Tibial nerve (tissue), 4 donors: ENCODE data around the gene TRPT1. TPM values are rescaled to one million over a fixed set of nuclear protein-coding genes. Genes with fewer than 3 reads are reported as not detected.

Experiments
- DNase-seq, 2 donors: peaks; one replicate each; pipeline ENCODE4 v3.0.0-alpha.2; 2019; ENCODE audit warnings: low spot score in 2 of 2
- H3K27ac ChIP-seq, 4 donors: fragments of 200-600 bp; sonication (generic) in 3 of 4; one replicate each; pipeline ENCODE4 v1.5.1; 2017 to 2019; ENCODE audit warnings: mild to moderate bottlenecking in 1 of 4
- H3K27me3 ChIP-seq, 2 donors: fragments of 200-600 bp; sonication (generic) in 1 of 2; one replicate each; pipeline versions ENCODE4 v1.5.1 to v1.6.0; 2017 to 2019
- H3K36me3 ChIP-seq, 3 donors: fragments of 200-600 bp; sonication (generic); one replicate each; pipeline ENCODE4 v1.5.1; 2018 to 2019
- H3K4me1 ChIP-seq, 4 donors: fragments of 200-600 bp; sonication (generic) in 3 of 4; one replicate each; pipeline ENCODE4 v1.5.1; 2017 to 2019
- H3K4me3 ChIP-seq, 4 donors: fragments of 200-600 bp; sonication (generic) in 3 of 4; one replicate each; pipeline ENCODE4 v1.5.1; 2017 to 2019; ENCODE audit warnings: mild to moderate bottlenecking in 1 of 4, moderate library complexity in 1 of 4
- H3K9me3 ChIP-seq, 4 donors: fragments of 200-600 bp; sonication (generic) in 3 of 4; one replicate each; pipeline ENCODE4 v1.5.1; 2017 to 2019
- EP300 ChIP-seq, 2 donors: sonication (generic); formaldehyde crosslinking; IDR thresholded peaks; one replicate each; pipeline ENCODE4 v1.6.1; 2017; ENCODE audit warnings: antibody characterized with exemption in 2 of 2, mild to moderate bottlenecking in 1 of 2
- POLR2A ChIP-seq, 2 donors: fragments of 450-650 bp; IDR thresholded peaks; one replicate each; pipeline ENCODE4 v1.6.1; 2017; ENCODE audit warnings: antibody characterized with exemption in 2 of 2, mild to moderate bottlenecking in 2 of 2, moderate library complexity in 2 of 2
- WGBS, 2 donors: methylation state at CpG; one replicate each; pipeline ENCODE4 v1.1.5; 2018; 5-methylcytosine and 5-hydroxymethylcytosine counted together
- total RNA-seq, 4 donors: library from RNA; depleted of rRNA; stranded (reverse); fragments of >200 nt; gene quantifications; one replicate each; pipeline ENCODE4 v1.1.0, GENCODE V29; 2016
- TF ChIP-seq, protein P1 (sequence below), 5 experiments: fragments of 200-600 bp in 3 of 5; fragments of 450-650 bp in 2 of 5; sonication (generic) in 3 of 5; IDR thresholded peaks; one replicate each; pipeline ENCODE4 v1.5.1; 2016 to 2019; ENCODE audit warnings: antibody characterized with exemption in 5 of 5, mild to moderate bottlenecking in 3 of 5, moderate library complexity in 2 of 5

The TRPT1 gene
- total RNA-seq, 4 donors from 2014 or later: 64.9 to 74.7 (median 68.7) TPM

DNA sequence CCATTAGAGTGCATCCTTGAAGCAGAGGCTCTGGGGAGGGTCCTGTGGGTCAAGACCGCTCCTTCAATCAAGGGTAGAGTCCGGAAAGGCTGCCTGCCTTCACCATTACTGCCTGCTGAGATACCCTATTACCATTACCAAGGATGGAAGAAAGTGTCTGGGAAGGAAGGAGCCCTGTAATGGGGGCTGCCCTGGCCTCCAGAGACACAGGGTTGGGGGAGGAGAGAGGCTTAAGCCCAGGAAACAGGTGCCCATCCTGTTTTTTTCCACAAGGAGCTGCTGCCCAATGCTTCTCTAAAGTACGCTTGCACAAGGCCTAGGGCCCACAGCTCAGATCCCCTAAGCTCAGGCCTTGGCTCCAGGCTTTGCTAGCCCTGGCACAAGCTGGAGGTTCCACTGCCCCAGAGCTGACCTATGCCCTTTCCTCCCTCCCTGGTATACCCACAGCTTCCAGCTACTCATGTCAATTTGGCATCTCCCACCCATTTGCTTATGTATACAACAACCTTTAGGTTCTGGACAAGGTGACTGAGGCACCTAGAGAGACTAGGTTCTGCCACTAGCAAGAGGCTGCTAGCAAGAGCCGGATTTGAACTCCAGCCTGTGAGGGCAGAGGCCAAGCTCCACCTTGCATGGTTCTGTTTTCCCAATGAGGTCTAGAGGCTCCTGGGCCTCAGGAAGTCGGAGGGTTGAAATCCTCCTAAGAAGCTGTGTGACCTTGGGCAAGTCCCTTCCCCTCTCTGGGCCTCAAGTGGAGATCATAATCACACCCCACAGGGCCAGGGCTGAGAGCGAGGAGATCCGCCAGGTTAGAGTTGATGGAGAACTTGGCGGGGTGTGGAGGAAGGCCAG is 23.8 kb upstream of the TRPT1 start:
- Histone ChIP-seq H3K27ac (no peak overlapping the region), H3K27me3 (no peaks in the 10 kb centered on the region), H3K4me3 (no peak overlapping the region), H3K4me1 (peaks cover 0 to 79% (median 36%) of the 10 kb centered on the region in 4 donors), H3K9me3 (no peaks in the 10 kb centered on the region), H3K36me3 (peaks cover 0 to 4% (median 0%) of the 10 kb centered on the region in 3 donors)
- 82 to 88% methylated on average over 8 of the region's 8 CpGs for WGBS, 2 donors
- no peak for DNase-seq
- TF ChIP-seq EP300 (IDR thresholded peaks at IDR 0.05): no peak
- TF ChIP-seq, protein P1, sequence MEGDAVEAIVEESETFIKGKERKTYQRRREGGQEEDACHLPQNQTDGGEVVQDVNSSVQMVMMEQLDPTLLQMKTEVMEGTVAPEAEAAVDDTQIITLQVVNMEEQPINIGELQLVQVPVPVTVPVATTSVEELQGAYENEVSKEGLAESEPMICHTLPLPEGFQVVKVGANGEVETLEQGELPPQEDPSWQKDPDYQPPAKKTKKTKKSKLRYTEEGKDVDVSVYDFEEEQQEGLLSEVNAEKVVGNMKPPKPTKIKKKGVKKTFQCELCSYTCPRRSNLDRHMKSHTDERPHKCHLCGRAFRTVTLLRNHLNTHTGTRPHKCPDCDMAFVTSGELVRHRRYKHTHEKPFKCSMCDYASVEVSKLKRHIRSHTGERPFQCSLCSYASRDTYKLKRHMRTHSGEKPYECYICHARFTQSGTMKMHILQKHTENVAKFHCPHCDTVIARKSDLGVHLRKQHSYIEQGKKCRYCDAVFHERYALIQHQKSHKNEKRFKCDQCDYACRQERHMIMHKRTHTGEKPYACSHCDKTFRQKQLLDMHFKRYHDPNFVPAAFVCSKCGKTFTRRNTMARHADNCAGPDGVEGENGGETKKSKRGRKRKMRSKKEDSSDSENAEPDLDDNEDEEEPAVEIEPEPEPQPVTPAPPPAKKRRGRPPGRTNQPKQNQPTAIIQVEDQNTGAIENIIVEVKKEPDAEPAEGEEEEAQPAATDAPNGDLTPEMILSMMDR (IDR thresholded peaks at IDR 0.05): no peak
- TF ChIP-seq POLR2A (IDR thresholded peaks at IDR 0.05): no peak

DNA sequence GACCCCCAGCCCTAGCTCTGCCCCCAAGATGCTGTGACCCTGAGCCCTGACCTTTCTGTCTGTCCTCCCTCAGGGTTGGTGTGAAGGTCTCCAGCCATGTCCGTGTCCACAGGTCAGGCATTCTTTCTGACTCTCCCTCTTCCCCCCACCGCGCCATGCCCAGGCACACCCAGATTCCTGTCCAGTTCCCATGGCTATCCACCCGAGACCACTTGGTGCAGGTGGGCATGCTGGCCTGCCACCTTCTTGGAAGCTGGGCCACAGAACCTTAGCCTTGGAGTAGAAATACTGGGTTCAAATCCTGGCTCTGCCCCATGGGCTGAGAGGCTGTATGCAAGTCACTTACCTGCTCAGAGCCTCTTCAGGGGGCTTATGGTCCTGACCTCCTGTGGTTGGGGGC is 23.1 kb upstream of the TRPT1 start:
- Histone ChIP-seq H3K27me3 (no peaks in the 10 kb centered on the region), H3K36me3 (peaks cover 0 to 5% (median 0%) of the 10 kb centered on the region in 3 donors), H3K4me1 (peaks cover 0 to 83% (median 37%) of the 10 kb centered on the region in 4 donors), H3K9me3 (no peaks in the 10 kb centered on the region), H3K27ac (no peak overlapping the region), H3K4me3 (no peak overlapping the region)
- TF ChIP-seq, protein P1 (IDR thresholded peaks at IDR 0.05): no peak
- TF ChIP-seq EP300 (IDR thresholded peaks at IDR 0.05): no peak
- no peak for TF ChIP-seq POLR2A (IDR thresholded peaks at IDR 0.05)
- 85 to 94% methylated on average over 3 to 4 of the region's 4 CpGs for WGBS, 2 donors
- DNase-seq: no peak

DNA sequence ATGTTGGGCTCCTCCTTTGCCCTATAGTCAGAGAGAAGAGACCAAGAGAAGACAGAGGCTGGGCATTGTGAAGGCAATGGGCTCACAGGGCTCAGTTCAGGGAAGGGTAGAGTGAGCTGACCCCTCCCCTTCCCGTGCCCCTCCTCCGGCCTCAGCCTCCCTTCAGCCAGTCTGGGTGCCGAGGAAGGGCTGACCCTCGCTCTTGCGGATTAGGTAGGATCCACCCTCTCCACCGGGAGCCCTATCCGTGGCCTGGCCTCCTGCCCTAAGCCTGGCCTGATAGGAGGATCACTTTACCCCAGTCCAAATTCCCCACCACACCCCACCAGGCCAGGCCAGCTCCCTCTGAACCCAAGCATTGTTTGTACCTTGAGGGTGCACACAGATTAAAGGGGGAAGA is 22.6 kb upstream of the TRPT1 start:
- H3K27ac ChIP-seq: no peak overlapping the region
- H3K4me1 ChIP-seq: peaks cover 0 to 82% (median 37%) of the 10 kb centered on the region in 4 donors
- no peak overlapping the region for H3K4me3 ChIP-seq
- 65 to 80% methylated on average over 7 of the region's 7 CpGs for WGBS, 2 donors
- TF ChIP-seq, protein P1 (IDR thresholded peaks at IDR 0.05): no peak
- TF ChIP-seq EP300 (IDR thresholded peaks at IDR 0.05) (no peak), POLR2A (IDR thresholded peaks at IDR 0.05) (no peak)
- no peaks in the 10 kb centered on the region for H3K9me3 ChIP-seq
- DNase-seq: no peak
- H3K36me3 ChIP-seq: peaks cover 0 to 9% (median 0%) of the 10 kb centered on the region in 3 donors
- no peaks in the 10 kb centered on the region for H3K27me3 ChIP-seq

DNA sequence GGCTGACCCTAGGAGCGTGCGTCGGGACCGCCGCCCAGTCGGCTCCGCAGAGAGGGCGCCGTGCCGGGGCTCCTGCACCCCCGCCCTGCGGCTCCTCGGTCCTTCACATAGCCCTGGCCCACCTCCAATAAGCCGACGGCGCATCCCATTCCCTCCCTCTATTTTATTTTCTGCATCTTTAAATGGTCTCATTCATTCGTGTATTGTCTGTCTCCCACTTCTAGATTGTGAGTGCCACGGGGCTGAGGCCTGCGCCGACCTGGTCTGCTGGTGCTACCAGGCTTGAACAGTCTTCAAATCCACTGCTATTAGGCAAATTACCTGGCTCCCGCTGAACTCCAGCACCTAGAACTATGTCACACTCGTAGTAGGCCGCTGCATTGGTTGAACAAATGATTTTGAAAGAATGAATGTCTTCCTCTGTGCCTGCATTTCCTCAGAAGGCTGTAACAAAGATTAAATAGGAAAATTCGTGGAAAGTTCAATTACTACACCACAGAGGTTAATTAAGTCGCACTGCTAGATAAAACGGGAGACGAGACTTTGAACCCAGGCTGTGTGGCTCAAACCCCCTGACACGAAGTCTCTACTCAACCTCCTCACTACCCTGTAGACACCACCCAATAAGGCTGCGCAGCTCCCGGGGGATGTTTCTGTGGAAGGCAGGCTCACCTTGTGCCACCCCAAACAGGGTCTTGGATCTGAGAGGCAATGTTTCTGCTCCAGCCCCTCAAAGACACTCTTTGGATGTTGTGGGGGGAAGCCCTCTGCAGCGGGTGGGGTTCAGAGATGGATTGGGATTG is 21.9 kb upstream of the TRPT1 start:
- TF ChIP-seq POLR2A (IDR thresholded peaks at IDR 0.05) (no peak), EP300 (IDR thresholded peaks at IDR 0.05) (no peak)
- TF ChIP-seq, protein P1 (IDR thresholded peaks at IDR 0.05): no peak
- DNase-seq: no peak
- Histone ChIP-seq H3K4me3 (peak overlapping the region; percentile 55 to 80 (median 74)), H3K4me1 (peaks cover 0 to 82% (median 36%) of the 10 kb centered on the region in 4 donors), H3K27me3 (no peaks in the 10 kb centered on the region), H3K27ac (peak overlapping the region; percentile 70 to 92 (median 86)), H3K9me3 (no peaks in the 10 kb centered on the region), H3K36me3 (peaks cover 0 to 16% (median 0%) of the 10 kb centered on the region in 3 donors)
- WGBS, 2 donors: 34 to 40% methylated on average over 30 to 31 of the region's 31 CpGs
